ENCODE measurements around the gene TTC9.
A peak's percentile ranks its signal among the peaks of the same experiment; 100 is the strongest.

The TTC9 gene

GRCh38 chr14:70646705-70647104, 5.0 kb downstream of the TTC9 start:
- no peak for DNase-seq

GRCh38 chr14:70648346-70648745, 6.6 kb downstream of the TTC9 start:
- DNase-seq = no peak

- DNase-seq = no peak
Observed at GRCh38 chr14:70649803-70650202, 8.1 kb downstream of the TTC9 start.

- DNase-seq = no peak
Observed at GRCh38 chr14:70651522-70651921, 9.8 kb downstream of the TTC9 start.

GRCh38 chr14:70652871-70653270, 11.2 kb downstream of the TTC9 start:
- no peak for DNase-seq

GRCh38 chr14:70653662-70654061, 11.9 kb downstream of the TTC9 start:
- no peak for DNase-seq

- DNase-seq = no peak
Observed at GRCh38 chr14:70654632-70655031, 12.9 kb downstream of the TTC9 start.

GRCh38 chr14:70655110-70655826, 13.6 kb downstream of the TTC9 start:
- DNase-seq = peak; percentile 57

GRCh38 chr14:70658899-70659298, 17.2 kb downstream of the TTC9 start:
- DNase-seq = no peak

GRCh38 chr14:70660967-70661893, 19.5 kb downstream of the TTC9 start:
- peak; percentile 20 for DNase-seq

GRCh38 chr14:70662080-70662479, 20.4 kb downstream of the TTC9 start:
- no peak for DNase-seq

- DNase-seq = no peak
Observed at GRCh38 chr14:70662816-70663215, 21.1 kb downstream of the TTC9 start.

- no peak for DNase-seq
Observed at GRCh38 chr14:70663707-70664179, 22.0 kb downstream of the TTC9 start.

- no peak for DNase-seq
Observed at GRCh38 chr14:70664698-70665447, 23.2 kb downstream of the TTC9 start.

- DNase-seq = no peak
Observed at GRCh38 chr14:70665448-70666360, 24.0 kb downstream of the TTC9 start.

- no peak for DNase-seq
Observed at GRCh38 chr14:70666361-70666686, 24.6 kb downstream of the TTC9 start.

- no peak for DNase-seq
Observed at GRCh38 chr14:70670992-70671651, 29.4 kb downstream of the TTC9 start.

- no peak for DNase-seq
Observed at GRCh38 chr14:70671652-70672644, 30.2 kb downstream of the TTC9 start.

- DNase-seq = no peak
Observed at GRCh38 chr14:70677341-70677740, 35.6 kb downstream of the TTC9 start.

- no peak for DNase-seq
Observed at GRCh38 chr14:70680748-70681147, 39.0 kb downstream of the TTC9 start.

Data from activated effector memory CD4-positive, alpha-beta T cell treated with Interleukin-2 at 50 U/mL for 16 hours (primary cell).